Measurements from ENCODE around the gene PSME3IP1. TPM values are rescaled to one million over a fixed set of nuclear protein-coding genes. Genes with fewer than 3 reads are reported as not detected.

PSME3IP1 gene
- total and polyA plus RNA-seq, 2 of the 8 experiments (the other 6 are each of a cell fraction or from before 2014, with no cell fraction given): 95.1 to 98.3 TPM

DNA sequence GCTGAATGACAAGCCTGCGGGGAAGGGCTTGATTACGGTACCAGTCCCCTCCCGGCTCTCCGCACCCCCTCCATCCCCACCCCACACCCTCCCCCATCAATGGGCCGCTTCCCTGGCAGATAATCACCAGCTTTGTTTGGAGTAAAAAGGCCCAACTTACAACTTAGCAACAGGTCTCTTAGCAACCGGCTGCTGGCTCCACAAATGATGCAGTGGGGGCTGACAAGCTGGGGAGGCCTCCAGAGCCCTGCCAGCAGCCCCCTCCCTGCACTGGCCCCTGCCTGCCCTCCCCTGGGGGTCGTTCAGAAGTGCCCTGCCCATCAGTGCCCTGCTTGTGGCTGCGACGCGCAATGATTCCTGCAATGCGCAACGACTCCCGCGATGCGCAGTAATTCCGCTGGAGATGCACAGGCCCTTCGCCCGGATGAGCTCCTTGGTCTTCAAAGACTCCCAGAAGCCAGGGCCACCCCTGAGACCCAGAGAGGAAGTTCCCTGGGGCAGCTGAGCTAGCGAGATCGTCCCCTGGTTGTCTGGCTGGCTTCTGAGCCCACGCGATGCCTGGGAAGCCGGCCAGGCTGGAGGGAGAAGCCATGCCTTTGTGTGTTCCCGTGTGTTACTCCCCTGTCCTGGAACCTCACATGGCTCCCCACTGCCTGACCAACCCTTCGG lies 70.2 kb downstream of the PSME3IP1 start:
- Histone ChIP-seq H2BK5ac (ENCODE audit: low read depth, low read length) (0 out of 2 replicates have a peak overlapping the region, but pooled peaks have one; percentile 24), H3K4me3 (ENCODE audit: extremely low read depth in 1 of 4, insufficient read depth in 2 of 4, low read depth in 3 of 4, low read length in 4 of 4) (no peak overlapping the region), H2AFZ (ENCODE audit: low read length) (no peak overlapping the region), H3K14ac (ENCODE audit: insufficient read length) (no peak overlapping the region), H2BK20ac (ENCODE audit: low read length) (0 out of 2 replicates have a peak overlapping the region, but pooled peaks have one; percentile 48), H3K4me2 (ENCODE audit: insufficient read depth in 1 of 2, low read depth in 2 of 2, low read length in 2 of 2) (peak overlapping the region in 1 of 2 experiments; percentile 2; a peak in 1 of 4 replicates), H4K91ac (replicated peaks; ENCODE audit: insufficient read length, low read length) (no peak overlapping the region), H3K27me3 (replicated peaks in 1 of 4; ENCODE audit: control insufficient read depth in 3 of 4, extremely low read depth in 1 of 4, insufficient read depth in 3 of 4, low read length in 3 of 4) (no peaks in the 10 kb centered on the region), H3K27ac (ENCODE audit: low read depth, low read length) (no peak overlapping the region), H3K36me3 (ENCODE audit: control insufficient read depth in 2 of 4, insufficient read depth in 4 of 4, low read length in 3 of 4) (no peaks in the 10 kb centered on the region), H4K20me1 (replicated peaks in 1 of 2; ENCODE audit: control insufficient read depth in 1 of 2, insufficient read depth in 2 of 2, low read length in 2 of 2) (peaks cover 0 to 1% of the 10 kb centered on the region in 2 experiments), H2BK12ac (ENCODE audit: low read depth, low read length) (peak overlapping the region; percentile 50; the same call in 1 of the 2 replicates), H3K56ac (replicated peaks; ENCODE audit: insufficient read length, low read depth, low read length) (no peak overlapping the region), H3K23ac (ENCODE audit: insufficient read length) (no peak overlapping the region), H3K9me3 (ENCODE audit: insufficient read depth in 2 of 2, low read depth in 1 of 2, low read length in 1 of 2) (no peaks in the 10 kb centered on the region), H4K8ac (ENCODE audit: extremely low read depth, insufficient read depth, low read length) (peak overlapping the region; percentile 20; the same call in 1 of the 2 replicates), H3K79me1 (ENCODE audit: low read depth, low read length) (no peaks in the 10 kb centered on the region), H3K18ac (ENCODE audit: extremely low read depth, low read length) (no peak overlapping the region; the same call in none of the 2 replicates), H3K23me2 (ENCODE audit: low read depth, low read length) (peaks cover 2% of the 10 kb centered on the region; the same call in 1 of the 2 replicates), H3K4ac (replicated peaks; ENCODE audit: insufficient read length, low read depth, low read length) (no peak overlapping the region), H2BK120ac (replicated peaks; ENCODE audit: low read depth, low read length) (no peak overlapping the region), H3K79me2 (ENCODE audit: control insufficient read depth in 1 of 2, insufficient read depth in 2 of 2, low read length in 2 of 2) (no peaks in the 10 kb centered on the region), H3K4me1 (replicated peaks in 1 of 4; ENCODE audit: control insufficient read depth in 3 of 4, insufficient read depth in 4 of 4, low read length in 3 of 4) (peaks cover 0 to 13% (median 4%) of the 10 kb centered on the region in 4 experiments; a peak in 4 of 7 replicates), H2BK15ac (ENCODE audit: low read length) (no peak overlapping the region), H2AK5ac (ENCODE audit: low read depth, low read length) (no peak overlapping the region), H4K5ac (ENCODE audit: insufficient read length, low read depth, low read length) (no peak overlapping the region), H3K9ac (replicated peaks in 1 of 4; ENCODE audit: extremely low read depth in 1 of 4, low read depth in 3 of 4, low read length in 3 of 4) (peak overlapping the region in 1 of 4 experiments; percentile 30; a peak in 1 of 7 replicates)
- CTCF ChIA-PET (ENCODE audit: partially characterized antibody): interaction anchor here (0.7 to 2.5 kb wide), 4 partner anchors 16 to 1214 kb away, joined by 3 to 11 read pairs (median 6); partner anchors contain the start of gene CPNE2
- TF ChIP-seq SRF (IDR thresholded peaks at IDR 0.05; ENCODE audit: low read depth, low read length) (no peak), GABPA (IDR thresholded peaks at IDR 0.05; ENCODE audit: borderline replicate concordance, insufficient read depth, low read length) (no peak), CBX5 (IDR thresholded peaks at IDR 0.05; ENCODE audit: low read depth, low read length) (no peak), NRF1 (IDR thresholded peaks at IDR 0.05; ENCODE audit: low read depth, low read length) (no peak), KDM4A (IDR thresholded peaks at IDR 0.05; ENCODE audit: low read depth, low read length, severe bottlenecking) (no peak), SIN3A (conservative IDR thresholded peaks at IDR 0.05 in 1 of 2, IDR thresholded peaks at IDR 0.05 in 1 of 2; ENCODE audit: low read depth in 1 of 2, low read length in 2 of 2) (no peak)
- FAIRE-seq: no peak
- POLR2A ChIA-PET (ENCODE audit: partially characterized antibody): no interaction called here
- DNase-seq (ENCODE audit: low read depth in 1 of 2, low spot score in 2 of 2): no peak
- WGBS, 2 experiments (ENCODE audit: extremely low coverage in 1 of 2, insufficient coverage in 1 of 2, insufficient read length in 1 of 2, insufficient replicate concordance in 2 of 2, low coverage in 1 of 2, low lambda C conversion rate in 2 of 2, missing lambda C conversion rate in 1 of 2): 78% methylated on average over 20 of the region's 25 CpGs; no CpG with 5 or more reads in 1 of the 2 experiments
